HG03025 (cell line): Measurements from ENCODE around the gene FAM187B.
A peak's percentile ranks its signal among the peaks of the same experiment; 100 is the strongest.

Experiments
- ATAC-seq: cut with Tn5 transposase; IDR thresholded peaks from one replicate; pipeline ENCODE4 v1.9.1; 2021; ENCODE audit warnings: mild to moderate bottlenecking, moderate library complexity; ENCODE audit not compliant: unreplicated experiment, low FRiP score

Gene FAM187B

DNA sequence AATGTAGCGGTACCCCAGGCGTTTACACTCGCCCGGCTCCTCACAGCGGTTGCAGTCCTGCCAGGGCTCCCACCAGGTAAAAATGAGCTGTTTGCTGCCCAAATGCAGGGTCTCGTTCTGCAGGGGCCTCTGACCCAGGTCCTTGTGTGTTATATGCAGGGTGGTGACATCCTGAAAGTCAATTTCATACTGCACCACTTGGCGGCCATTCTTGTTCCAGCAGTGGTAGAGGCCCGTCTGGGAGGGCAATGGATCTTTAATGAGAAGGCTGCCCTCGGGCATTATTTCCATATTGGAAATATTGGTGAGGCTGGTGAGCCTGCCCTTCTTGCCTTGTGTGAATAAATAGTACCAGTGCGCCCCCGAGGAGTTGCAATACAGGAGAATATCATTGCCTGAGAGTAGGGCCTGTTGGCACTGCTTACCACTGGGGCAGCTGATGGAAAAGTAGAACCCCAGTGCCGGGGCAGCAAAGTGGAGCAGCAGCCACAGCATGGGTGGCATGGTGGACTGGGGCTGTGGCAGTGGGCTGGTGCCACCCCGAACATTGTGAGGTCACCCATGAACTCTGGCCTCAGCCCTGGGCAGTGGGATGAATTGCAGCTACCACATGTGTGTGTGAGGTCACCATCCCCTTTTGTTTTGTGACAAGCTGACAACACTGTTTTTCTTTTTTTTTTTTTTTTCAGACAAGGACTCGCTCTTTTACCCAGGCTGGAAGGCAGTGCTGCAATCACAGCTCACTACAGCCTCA, at the start of gene FAM187B:
FAM187B (minus strand) TSS at position 563 of the 754 bp plus-strand sequence; CDS start at position 504, 59 bp downstream.
- no peak for ATAC-seq

DNA sequence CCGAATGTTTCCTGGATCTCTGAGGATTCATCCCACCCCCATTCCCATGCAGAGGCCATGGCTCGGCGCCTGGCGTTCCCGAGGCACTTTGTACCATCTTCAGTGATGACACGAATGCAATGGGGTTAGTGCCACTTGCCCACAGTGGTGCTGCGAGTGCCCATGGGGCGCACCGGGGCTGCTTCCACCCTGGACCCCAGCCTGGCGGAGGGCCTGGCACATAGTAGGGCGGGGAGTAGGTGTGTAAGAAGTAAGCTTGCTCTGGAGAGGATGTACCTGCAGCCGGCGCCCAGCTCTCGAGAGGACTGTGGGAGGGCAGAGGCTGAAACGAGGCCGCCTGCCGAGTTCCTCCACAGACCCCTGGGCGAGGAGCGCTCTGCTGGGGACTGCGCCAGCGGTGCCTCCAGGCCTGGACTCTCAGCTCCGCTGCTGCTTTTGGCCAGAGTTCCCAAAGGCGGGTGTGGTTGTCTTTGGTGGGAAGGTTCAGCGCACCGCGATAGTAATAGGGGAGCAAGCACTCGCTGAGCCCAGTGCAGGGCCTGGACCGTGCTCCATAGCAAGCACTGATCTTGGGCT, 48.3 kb upstream of the FAM187B start:
- ATAC-seq, result no peak

DNA sequence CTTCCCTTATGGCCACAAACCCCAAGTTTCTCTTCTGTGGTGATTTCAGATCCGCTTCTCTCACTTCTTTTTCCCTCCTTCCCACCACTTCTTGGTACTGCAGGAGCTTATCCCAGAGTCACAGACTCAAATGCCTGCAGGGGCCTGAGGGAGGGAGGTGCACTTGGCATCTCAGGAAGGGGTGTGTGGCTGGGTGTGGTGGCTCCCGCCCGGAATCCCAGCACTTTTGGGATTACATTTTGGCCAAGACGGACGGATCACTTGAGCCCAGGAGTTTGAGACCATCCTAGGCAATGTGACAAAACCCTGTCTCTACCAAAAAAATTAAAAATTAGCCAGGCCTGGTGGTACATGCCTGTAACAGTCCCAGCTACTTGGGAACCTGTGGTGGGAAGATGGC, 45.8 kb upstream of the FAM187B start:
- ATAC-seq, result no peak

DNA sequence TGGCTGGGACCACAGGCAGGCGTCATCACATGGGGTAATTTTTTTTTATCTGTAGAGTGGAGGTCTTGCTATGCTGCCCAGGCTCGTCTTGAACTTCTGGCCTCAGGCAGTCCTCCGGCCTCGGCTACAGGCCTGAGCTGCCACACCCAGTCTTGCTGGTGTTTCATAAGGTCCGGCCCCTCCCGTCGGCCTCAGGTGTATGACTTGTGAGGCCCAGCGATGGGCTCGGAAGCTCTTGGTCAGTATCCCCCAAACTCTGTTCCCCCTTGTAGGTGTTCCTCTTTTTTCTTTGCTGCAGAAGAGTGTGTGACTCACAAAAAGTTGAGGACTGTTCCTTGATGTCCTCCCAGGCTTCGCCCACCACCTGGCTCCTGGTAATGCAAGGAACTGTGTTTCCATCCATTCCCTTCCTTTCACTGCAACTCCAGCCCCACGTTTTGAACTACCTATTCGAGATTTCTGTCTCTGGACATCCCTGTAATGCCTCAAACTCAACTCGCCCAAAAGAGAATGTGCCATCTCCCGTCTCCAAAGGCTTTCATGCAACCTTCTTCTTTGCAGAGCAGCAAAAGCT, 45.2 kb upstream of the FAM187B start:
- no peak for ATAC-seq

DNA sequence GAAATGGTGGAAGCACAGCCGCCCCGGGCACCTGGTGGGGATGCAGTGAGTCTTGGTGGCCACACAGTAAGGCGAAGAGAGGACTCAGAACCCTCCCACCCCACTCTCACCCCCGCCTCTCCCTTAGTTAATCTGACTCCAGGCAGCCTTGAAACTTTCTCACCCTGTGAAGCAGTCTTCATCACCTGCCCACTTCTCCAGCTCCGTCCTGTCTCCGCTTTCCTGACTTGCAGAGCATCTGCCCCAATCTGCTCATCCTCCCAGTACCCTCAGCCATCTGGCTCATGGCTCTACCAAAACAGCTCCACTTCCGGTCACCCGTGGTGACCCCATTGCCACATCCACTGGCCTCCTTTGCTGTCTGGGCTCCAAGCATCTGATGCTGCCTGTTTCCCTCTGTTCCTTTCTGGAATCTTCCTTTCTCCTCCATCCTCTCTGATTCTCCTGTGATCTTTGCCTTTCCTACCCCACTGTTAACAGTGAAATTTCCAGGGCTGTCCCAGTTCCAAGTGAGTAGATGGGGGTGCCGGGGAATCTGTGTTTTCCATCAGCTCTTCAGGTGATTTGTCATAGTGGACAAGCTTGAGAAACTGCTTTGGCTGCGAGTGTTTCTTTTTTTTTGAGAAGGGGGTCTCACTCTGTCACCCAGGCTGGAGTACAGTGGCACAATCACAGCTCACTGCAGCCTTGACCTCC, 44.6 kb upstream of the FAM187B start:
- no peak for ATAC-seq

DNA sequence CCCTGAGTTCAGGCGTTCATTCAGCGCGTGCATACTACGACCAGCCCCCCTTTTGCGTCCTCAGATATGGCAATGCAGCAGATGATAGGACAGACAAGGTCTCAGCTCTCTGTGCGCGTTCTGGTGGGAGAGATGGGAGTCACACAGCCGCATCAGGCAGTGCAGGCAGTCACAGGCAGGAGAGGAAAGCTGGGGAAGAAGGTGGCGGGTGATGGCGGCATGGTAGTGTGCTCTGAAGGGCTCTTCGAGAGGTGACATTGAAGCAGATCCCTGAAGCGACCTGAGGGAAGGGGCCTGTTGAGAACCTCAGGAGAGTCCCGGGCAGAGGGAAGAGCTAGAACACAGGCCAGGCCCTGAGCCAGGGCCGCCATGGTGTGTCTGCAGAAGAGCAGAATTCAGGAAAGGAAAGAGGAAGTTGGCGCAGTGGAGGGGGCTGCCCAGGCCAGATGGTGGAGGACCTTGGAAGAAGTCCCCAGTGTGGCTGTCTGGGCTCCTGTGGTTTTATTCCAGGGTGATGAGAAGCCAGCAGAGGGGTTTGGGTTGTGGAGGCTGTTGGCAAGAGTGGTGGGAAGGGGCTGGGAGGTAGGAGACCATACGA, 43.7 kb upstream of the FAM187B start:
- no peak for ATAC-seq

DNA sequence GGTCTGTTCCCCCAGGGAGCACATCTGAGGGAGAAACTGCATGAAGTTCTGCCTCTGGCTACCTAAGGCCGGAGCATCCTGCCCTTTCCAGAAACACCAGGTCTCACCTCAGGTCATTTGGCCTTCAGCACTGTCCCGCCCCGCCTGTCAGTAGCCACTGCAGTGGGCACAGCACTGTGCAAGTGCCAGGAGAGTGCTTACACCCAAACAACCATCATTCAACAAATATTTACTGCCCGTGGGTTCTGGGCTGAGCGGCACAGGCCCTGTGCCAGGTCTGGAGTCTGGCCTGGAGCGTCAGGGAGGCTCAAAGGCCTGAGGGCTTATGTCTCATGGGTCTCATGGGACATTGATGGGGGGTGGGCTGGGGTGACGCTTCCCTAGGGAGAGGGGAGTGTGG, 43.0 kb upstream of the FAM187B start:
- no peak for ATAC-seq

DNA sequence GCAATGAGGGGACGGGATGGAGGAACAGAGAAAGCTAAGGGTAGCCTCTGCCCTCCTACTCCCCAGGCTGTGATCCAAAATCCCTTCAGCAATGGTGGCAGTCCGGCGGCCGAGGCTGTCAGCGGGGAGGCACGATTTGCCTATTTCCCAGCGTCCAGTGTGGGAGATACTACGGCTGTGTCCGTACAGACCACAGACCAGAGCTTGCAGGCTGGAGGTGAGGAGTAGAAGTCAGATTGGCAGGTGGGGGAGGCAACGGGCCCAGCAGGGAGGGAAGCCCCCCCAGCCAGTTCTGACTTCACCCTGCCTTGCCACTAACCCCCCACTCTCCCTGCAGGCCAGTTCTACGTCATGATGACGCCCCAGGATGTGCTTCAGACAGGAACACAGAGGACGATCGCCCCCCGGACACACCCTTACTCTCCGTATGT, 41.9 kb upstream of the FAM187B start:
- ATAC-seq, result no peak

DNA sequence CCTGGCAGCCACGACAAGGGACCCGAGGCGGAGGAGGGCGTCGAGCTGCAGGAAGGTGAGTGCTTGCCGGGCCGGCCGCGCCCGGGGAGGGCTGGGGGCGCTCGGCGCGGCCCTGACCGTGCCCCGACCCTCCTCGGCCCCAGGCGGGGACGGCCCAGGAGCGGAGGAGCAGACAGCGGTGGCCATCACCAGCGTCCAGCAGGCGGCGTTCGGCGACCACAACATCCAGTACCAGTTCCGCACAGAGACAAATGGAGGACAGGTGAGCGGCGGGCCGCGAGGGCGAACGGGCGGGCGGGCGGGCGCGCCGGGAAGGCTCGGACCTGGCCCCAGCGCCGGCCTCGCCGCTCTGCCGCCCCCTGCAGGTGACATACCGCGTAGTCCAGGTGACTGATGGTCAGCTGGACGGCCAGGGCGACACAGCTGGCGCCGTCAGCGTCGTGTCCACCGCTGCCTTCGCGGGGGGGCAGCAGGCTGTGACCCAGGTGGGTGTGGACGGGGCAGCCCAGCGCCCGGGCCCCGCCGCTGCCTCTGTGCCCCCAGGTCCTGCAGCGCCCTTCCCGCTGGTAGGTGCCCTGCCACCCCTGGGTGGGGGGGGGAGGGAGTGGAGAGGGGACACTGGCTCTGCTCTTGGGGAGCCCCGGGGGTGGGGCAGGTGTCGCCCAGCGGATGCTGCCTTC, 41.0 kb upstream of the FAM187B start:
- ATAC-seq, result peak; percentile 37

DNA sequence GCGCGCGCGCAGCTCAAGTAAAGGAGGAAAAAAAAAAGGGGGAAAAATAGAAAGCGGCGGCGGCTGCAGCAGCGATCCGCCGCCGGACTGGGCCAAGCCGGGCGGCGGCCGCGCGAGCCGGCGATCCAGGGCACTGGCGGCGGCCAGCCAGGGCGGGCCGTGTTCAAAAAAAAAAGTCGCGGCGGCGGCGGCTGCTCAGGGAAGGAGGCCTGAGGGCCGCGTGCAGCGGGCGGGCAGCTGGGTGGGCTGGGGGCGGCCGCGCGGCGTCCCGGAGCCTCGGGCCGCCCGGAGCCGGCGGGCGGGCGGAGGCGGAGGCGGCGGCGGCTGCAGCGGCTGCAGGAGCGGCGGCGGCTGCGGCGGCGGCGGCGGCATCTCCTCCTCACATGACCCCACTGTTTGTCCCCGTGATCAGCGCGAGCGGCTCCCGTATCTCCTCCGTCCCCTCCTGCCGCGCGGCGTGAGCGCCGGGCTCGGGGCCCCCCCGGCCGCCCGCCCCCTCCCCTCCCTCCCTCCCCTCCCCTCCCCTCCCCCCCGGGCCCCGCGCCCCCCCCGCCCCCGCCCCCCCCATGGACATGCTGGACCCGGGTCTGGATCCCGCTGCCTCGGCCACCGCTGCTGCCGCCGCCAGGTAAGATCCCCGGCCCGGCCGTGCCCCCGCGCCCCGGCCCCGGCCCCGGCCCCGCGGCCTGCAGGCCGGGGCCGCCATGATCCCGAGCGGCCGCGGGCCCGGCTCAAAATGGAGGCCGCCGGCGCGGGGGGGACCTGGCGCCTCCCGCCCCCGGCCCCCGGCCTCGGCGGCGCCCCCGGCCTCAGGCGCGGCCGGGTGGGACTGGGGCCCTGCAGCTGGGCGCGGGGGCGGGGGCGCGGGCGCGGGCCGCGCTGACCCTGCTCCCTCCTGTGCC, 40.2 kb upstream of the FAM187B start, which contains the start of gene USF2:
USF2 (plus strand) TSS at position 427 of the 902 bp plus-strand sequence; CDS start at position 567, 140 bp downstream.
- peak; percentile 6 for ATAC-seq

DNA sequence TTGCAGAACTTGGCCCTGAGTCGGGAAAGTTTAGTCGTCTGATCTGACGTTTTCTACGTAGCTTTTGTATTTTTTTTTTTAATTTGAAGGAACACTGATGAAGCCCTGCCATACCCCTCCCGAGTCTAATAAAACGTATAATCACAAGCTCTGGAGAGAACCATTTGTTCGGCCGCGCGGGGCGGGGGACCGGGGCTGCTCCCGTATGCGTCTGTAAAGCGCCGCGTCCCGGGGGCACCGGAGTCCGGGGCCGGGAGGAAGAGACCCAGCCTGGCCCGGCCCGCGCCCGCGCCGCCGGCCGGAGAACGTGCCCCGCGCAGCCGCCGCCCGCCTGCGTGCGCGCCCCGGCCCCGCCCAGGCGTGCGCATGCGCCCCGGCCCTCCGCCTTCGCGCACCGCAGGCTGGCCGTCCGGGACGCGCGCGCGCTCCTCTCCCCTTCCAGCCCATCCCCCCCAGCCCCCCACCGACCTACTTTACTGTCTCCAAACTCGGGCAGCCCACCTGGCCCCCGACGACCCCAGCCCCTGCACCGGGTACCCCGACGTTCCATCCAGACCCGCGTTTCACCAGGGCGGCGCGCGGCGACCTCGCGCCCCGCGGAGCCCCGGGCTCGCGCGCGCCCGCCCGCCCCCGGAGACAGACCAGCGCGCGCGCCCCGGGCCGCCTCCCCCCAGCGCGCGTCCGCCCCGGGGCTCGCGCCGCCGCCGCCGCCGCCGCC, 39.4 kb upstream of the FAM187B start:
- peak; percentile 39 for ATAC-seq

DNA sequence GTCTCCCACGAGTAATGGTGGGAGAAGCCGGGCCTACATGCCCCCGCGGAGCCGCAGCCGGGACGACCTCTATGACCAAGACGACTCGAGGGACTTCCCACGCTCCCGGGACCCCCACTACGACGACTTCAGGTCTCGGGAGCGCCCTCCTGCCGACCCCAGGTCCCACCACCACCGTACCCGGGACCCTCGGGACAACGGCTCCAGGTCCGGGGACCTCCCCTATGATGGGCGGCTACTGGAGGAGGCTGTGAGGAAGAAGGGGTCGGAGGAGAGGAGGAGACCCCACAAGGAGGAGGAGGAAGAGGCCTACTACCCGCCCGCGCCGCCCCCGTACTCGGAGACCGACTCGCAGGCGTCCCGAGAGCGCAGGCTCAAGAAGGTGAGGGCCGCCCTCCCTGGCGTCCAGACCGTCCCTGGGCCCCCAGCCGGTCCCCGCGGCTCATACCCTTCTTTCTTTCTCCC, 38.8 kb upstream of the FAM187B start:
- ATAC-seq, result no peak

DNA sequence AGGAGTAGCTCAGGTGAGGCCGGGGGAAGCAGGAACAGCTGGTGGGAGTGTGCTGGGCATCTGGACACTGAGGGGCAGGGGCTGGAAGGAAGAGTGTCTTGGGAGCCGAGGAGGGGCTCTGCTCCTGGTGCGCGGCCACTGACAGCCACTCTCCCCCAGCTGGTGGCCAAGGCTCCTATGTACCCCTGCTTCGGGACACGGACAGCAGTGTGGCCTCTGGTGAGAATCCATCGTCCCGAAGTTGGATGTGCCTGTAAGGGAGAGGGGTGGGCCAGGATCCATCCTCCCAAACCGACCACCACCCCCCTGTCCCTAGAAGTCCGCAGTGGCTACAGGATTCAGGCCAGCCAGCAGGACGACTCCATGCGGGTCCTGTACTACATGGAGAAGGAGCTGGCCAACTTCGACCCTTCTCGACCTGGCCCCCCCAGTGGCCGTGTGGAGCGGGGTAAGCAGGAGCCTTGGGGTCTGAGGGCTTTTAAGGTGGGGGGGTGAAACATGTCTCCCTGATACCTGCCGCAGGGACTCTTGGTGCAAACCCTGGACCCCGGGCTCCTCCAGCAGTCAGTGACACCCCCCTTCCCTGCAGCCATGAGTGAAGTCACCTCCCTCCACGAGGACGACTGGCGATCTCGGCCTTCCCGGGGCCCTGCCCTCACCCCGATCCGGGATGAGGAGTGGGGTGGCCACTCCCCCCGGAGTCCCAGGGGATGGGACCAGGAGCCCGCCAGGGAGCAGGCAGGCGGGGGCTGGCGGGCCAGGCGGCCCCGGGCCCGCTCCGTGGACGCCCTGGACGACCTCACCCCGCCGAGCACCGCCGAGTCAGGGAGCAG, 38.2 kb upstream of the FAM187B start:
- no peak for ATAC-seq

DNA sequence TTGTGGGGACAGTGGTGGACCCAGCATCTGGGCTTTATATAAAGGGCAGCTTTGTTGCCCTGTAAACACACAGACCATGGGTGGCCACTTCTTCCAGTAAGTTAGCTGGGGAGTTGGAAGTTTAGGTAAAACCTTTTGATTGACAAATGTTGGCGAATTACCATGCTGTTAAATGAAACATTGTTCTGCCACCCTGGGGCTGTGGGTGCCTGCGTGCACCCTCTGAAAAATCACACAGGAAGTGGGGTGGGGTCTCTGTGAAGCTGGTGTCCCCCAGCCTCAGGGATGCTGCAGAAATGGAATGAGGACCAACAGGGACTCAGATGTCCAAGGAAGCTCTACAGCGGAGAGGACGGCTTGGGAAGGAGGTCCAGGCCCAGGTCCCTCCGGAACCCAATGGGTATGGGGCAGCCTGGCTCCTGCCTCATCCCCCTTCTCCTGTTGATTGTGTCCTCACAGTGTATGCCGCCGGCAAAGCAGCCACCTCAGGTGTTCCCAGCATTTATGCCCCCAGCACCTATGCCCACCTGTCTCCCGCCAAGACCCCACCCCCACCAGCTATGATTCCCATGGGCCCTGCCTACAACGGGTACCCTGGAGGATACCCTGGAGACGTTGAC, 37.5 kb upstream of the FAM187B start:
- ATAC-seq, result no peak

DNA sequence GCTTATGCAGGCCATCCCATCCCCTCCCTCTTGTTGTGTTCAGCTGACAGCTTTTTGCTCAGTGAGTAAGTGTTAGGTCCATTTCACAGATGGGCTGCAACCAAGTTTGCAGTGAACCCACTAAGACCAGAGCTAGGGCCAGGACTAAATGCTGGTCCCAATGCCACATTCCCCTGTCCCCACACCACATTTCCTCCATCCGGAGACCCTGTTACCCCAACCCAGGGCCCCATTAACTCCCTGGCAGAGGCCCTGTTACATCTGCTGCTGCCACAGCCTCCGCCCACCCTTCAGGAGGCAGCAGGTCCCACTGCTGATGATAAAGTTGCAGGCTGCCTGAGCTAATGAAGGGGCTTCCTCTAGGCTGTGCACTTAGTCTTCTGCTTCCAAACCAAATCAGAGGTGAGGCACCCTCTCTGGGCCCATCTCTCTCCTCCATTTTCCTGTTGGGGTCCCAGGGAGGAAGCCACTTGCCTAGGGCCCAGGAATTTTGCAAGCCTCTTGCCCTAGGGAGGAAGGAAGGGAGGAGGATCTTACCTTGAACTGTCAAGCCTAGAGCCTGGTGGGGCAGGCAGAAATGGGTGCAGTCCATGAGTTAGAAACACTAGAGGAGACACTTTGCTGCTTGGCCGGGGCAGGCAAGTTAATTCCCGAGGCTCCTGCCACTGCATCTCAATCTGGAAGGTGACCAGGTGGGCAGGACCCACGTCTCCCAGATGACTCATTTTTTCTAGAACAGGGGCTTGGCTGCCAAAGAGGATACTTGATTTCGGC, 36.8 kb upstream of the FAM187B start:
- ATAC-seq, result no peak
